GM21515 (cell line): ENCODE measurements around the gene ARHGEF9.
"Not testable (repeated sequence)": the region's sequence is repeated elsewhere in the genome, so short reads cannot be mapped to it uniquely, and the experiment has no call there.

Experiments used
- ATAC-seq: cut with Tn5 transposase; IDR thresholded peaks from one replicate; pipeline ENCODE4 v1.9.1; 2021; ENCODE audit not compliant: unreplicated experiment

ARHGEF9 gene

DNA sequence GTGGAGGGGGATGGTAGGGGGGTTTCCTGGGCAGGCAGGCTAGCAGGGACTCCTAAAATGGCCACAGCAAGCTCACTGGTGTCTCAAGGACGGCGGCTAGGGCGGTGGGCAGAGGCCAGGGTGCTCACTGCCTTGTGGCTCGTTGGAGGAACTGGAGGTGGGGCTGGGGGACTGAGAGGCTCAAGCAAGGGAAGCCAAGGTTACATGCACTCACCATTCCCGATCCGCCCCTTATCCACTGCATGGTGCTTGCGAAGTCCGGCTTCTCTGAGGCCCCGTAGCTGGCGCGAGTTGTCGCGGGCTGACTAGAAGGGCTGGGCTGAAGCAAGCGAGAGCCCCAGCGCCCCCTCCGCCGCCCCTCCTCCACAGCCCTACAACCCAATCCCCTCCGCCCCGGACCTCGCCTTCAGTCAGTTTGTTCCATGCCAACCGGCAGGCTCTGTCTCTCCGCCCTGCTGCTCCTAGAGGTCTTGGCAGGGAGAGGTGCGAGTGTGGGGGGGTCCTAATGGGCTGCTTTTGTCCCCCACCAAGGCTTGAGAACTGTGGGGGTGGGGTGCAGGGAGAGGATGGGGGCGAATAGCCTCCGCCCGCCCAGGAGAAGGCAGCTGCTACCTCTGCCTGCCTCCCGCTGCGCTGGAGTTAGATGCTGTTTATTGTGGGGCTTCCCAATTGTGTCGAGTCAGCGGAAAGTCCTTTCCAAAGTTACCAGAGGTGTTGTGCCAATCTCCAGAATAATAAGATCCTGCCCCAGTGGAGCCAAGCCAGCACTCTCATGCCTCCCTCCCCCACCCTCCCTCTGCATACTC lies at the start of gene ARHGEF9:
Gene ARHGEF9, minus strand, starts transcription at position 313 of the 806 bp plus-strand sequence. Its CDS starts 69 bp downstream, at position 244.
- no peak for ATAC-seq

GRCh38 chrX:63825446-63825845 lies 40.4 kb upstream of the ARHGEF9 start:
- ATAC-seq, result not testable (repeated sequence)

GRCh38 chrX:63818156-63818555 lies 33.1 kb upstream of the ARHGEF9 start:
- ATAC-seq, result no peak

DNA sequence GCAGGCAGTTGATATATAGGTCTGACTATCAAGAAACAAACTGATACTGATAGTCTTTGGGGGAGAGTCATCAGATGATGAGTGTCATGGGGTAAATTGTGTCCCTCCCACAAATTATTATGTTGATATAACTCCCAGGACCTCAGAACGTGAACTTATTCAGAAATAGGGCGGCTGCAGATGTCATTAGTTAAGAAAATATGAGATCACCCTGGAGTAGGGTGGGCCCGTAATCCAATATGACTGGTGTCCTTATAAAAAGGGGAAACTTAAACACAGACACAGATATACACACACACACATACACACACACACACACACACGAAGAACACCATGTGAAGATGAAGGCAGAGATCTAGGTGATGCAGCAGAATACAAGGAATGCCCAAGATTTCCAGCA lies 32.7 kb upstream of the ARHGEF9 start:
- no peak for ATAC-seq

DNA sequence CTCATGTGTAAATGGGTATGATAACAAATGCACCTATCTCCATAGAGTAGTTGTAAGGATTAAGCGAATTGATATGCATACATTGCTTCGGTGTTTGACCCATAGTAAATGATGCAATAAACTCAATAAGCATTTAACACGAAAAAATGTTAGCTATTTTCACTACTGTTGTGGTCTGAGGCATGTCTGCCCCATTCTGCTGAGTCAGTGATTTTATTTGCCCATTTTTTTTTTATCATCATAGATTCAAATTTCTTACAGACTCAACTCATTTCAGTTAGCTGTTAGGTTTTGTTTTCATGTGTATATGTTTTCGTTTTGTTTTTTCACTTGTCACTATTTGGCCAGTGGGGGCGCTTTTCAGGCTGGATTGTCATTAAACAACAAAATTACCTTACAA lies 27.8 kb upstream of the ARHGEF9 start:
- no peak for ATAC-seq

DNA sequence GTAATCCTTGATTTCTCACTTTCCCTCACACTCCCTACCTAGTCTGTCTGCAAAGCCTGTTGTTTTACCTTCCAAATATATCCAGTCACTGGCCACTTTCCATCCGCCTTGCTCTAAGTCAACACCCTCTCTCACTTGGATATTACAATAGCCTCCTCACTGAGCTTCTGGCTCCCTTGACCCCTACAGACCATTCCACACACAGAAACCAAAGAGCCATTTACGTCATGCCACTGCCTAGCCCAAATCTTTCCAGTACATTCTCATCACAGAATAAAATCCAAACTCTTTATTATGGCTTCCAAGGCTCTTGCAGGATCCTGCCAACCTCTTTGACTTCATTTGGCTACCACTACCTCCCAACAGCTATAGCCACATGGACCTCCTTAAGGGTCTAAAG lies 25.7 kb upstream of the ARHGEF9 start:
- ATAC-seq, result no peak

DNA sequence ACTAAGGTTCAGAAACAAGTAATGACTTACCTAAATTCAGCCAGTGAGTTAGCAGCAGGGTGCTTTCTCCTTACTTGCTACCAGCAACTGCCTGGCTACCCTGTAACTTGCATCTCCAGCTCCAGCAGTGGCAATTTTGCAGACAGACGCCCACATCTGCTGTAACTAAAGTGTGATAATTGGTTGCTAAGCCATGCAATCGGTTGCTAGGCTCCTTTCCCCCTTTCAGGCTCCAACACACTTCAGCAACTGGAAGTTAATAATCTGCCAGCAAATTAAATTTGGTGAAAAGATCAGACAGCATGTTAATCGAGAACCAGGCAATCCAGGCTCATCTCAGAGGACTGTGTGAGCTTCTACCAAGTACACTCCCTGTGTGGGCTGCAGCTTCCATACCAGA lies 24.2 kb upstream of the ARHGEF9 start:
- no peak for ATAC-seq

DNA sequence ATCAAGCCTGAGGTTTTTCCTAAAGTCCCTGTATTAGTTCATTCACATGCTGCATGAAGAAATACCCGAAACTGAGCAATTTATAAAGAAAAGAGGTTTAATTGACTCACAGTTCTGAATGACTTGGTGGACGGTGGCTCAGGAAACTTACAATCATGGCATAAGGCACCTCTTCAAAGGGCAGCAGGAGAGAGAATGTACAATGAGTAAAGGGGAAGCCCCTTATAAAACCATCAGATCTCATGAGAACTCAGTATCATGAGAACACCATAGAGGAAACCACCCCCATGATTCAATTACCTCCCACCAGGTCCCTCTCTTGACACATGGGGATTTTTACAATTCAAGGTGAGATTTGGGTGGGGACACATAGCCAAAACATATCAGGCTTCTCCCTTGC lies 10.4 kb upstream of the ARHGEF9 start:
- not testable (repeated sequence) for ATAC-seq

GRCh38 chrX:63785708-63786040 lies 660 bp upstream of the ARHGEF9 start:
- no peak for ATAC-seq

GRCh38 chrX:63784346-63784901 lies 590 bp downstream of the ARHGEF9 start:
- ATAC-seq, result no peak

GRCh38 chrX:63782515-63782914 lies 2.5 kb downstream of the ARHGEF9 start:
- no peak for ATAC-seq

GRCh38 chrX:63768760-63769159 lies 16.3 kb downstream of the ARHGEF9 start:
- no peak for ATAC-seq

- no peak for ATAC-seq
Measured at GRCh38 chrX:63765712-63766111, 19.3 kb downstream of the ARHGEF9 start.

DNA sequence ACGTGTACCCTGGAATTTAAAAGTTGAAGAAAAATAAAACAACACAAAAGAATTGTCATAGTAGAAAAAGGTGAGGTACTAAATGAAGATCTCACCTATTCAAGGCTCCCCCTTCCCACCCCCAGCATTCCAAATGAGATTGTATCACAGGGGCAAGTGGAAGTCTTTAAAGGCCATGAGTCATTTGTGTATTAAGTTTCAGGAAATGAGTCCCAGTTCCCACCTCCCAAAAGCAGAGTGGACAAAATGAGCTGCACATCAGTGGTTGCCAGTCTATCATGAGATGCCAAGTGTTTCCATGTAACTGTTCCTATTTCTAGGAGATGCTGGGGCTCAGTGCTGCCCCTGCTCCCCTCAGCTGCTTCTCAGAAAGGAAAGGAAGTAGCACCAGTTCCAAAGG lies 20.1 kb downstream of the ARHGEF9 start:
- ATAC-seq, result no peak

DNA sequence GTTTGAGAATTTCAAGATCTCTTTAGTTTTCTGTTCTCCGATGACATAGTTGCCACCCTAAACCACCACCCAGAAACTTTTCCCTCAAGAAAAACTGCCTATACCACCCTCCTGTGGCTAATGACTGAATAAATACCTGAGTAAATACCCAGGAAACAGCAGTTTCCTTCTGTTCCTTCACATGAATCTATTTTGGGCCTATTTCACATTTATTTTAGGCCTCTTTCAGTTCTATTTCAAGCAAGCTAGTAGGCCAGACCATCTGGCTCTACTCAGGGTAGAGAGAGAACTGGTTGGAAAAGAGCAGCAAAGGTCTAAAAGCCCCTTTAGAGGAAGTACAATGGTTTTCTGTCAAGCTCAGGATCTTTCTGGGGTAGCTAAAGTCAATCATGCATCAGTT lies 23.4 kb downstream of the ARHGEF9 start:
- peak; percentile 93 for ATAC-seq

DNA sequence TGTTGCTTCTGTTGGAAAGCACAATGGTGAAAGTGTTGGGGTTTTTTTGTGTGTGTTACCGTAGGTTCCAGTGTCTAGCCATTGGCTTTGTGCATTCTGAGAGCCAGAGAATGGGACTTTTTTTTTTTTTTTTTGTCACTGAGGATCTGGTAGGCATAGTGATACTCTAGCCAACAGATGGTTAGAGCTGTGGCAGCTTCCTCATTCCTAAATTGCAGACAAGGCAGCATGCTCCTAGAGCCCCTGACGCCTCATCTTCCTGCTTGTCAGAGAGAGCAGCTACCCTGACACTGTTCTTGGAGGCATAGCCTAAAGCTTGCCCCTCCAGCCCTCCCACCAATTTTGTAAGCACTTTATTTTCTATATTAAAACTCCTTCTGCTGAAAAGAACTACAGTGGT lies 27.0 kb downstream of the ARHGEF9 start:
- no peak for ATAC-seq

DNA sequence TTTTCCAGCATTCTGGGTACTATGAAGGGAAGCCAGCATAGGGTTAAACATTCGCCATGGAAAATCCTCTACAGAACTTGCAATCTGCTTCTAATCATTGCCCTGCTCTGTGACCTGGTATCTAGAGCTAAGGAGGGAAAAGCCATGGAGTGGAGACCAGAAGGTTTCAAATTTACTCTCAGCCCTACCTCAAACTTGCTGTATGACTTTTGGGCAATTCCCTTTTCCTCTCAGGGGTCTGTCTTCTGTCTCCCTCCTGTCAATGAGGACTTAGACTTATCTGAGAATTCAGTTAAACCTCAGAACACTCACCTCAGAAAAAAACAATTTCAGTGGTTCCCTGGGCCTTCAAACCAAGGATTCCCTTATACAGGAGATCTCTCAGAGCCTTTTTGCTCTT lies 29.1 kb downstream of the ARHGEF9 start:
- no peak for ATAC-seq

- peak; percentile 98 for ATAC-seq
Measured at GRCh38 chrX:63754860-63755579, 30.0 kb downstream of the ARHGEF9 start.

DNA sequence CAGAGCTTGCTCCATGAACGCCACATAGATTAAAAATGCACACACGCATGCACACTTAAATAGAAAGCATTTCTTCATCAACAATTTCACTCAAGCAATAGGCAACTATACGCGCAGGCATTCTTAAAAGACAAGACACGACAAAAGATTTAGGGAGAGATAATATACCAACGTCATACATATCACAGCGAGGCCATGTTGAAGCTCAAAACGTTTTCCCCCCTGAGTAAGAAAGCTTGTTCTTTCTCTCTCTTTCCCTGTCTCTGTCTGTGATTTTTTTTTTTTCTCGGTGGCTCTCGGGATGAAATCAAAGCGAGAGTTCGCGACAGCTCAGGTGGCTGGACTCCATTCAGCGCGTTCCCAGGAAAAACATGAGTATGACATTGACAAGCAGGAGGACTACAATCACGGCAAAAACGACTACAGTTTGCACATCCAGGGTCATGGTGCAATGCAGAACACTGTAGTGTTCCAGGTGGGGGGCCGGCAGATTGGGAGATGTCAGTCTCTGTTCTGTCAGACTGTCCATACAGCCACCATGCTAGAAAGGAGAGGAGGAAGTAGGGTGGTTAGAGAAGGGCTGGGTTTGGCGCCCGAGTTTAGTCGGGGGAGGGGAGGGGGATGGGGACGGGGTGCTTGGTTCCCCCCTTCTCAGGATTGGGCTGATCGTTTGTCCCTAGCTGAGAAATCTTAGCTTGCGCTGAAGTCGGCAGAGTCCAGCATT lies 30.7 kb downstream of the ARHGEF9 start:
- ATAC-seq, result peak; percentile 39

DNA sequence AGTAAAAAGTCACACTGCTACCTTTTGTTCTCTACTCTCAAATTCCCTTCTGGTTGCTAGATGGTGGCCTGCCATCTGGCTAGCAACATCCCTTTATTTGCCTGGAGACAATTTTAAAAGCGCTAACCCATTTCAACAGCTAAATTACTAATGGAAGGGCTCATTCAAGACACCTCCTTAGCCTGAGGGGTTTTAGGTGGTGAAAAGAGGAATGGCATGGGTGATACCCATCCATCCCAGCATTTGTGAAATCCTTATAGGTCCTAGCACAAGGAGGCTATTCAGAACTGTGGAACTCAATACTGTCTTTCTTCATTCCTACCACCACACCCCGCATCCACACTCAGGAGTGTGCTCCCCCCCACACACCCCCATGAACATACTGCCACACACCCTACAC lies 33.5 kb downstream of the ARHGEF9 start:
- ATAC-seq, result no peak

DNA sequence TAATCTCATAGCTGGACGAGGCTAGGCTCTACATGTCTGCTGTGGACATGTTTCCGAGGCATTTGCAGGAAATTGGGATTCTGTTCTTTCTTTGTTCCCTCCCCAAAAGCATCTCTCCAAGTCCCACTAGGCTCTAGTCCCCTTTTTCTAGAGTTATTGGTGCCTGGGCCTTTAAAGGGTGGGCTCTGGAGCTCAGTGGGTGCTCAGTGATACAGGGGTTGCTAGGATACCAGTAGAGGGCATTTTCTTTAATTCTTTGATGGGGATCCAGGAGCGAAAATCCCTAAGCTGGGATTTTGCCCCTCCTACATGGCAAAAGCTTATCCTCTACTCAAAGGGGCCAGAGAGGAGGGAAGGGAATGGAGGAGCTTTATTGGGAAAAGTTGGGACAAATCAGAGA lies 34.2 kb downstream of the ARHGEF9 start:
- no peak for ATAC-seq

DNA sequence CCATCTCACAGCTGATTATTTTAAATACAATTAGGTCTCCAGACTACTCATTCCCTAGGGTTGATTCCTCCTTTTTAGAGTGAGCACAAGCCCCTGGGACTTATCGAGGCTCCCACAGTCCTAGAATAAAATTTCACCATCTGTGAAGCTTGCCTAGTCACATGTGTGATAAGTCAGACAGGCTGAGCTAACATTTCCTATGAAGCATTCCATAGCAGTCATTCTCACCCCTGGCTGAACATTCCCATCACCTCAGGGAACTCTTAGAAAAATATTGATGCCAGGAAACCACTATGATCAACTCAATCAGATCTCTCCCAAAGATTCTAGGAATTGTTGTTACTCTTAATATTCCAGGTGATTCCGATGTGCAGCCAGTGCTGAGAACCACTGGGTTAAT lies 37.7 kb downstream of the ARHGEF9 start:
- ATAC-seq, result no peak
